ENCODE results near the gene TTC24. TPM values are rescaled to one million over a fixed set of nuclear protein-coding genes. Genes with fewer than 3 reads are reported as not detected.
A peak's percentile ranks its signal among the peaks of the same experiment; 100 is the strongest.
"Not testable (repeated sequence)": the region's sequence is repeated elsewhere in the genome, so short reads cannot be mapped to it uniquely, and the experiment has no call there.

Gene TTC24
- polyA plus RNA-seq, 1 donor from 2014 or later, result not detected

DNA sequence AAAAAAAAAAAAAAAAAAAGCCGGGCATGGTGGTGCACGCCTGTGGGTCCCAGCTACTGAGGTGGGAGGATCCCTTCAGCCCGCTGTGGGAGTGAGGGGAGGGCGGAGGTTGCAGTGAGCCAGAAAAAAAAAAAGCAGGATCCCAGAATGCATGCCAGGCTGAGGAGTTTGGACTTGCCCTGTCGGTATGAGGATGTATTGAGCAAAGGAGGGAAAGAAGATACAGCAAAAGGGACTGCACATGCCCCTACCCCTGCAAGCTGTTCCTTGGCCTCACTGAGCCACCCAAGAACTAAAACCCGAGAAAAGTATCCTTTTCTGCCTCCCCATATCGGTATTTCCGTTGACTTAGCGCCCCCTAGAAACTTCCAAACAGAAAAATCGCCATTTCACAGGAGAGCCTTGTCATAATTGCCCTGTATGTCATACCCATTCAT is 23.1 kb downstream of the TTC24 start:
- H3K4me3 ChIP-seq (ENCODE audit: low read length), result no peak overlapping the region
- H3K9me2 ChIP-seq (ENCODE audit: insufficient read depth, low read length), result no peaks in the 10 kb centered on the region
- no peaks in the 10 kb centered on the region for H3K79me2 ChIP-seq (replicated peaks; ENCODE audit: insufficient read depth, low read length)
- TF ChIP-seq, protein P1, sequence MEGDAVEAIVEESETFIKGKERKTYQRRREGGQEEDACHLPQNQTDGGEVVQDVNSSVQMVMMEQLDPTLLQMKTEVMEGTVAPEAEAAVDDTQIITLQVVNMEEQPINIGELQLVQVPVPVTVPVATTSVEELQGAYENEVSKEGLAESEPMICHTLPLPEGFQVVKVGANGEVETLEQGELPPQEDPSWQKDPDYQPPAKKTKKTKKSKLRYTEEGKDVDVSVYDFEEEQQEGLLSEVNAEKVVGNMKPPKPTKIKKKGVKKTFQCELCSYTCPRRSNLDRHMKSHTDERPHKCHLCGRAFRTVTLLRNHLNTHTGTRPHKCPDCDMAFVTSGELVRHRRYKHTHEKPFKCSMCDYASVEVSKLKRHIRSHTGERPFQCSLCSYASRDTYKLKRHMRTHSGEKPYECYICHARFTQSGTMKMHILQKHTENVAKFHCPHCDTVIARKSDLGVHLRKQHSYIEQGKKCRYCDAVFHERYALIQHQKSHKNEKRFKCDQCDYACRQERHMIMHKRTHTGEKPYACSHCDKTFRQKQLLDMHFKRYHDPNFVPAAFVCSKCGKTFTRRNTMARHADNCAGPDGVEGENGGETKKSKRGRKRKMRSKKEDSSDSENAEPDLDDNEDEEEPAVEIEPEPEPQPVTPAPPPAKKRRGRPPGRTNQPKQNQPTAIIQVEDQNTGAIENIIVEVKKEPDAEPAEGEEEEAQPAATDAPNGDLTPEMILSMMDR (IDR thresholded peaks at IDR 0.05; ENCODE audit: poor library complexity, severe bottlenecking), result peak; percentile 37
- TF ChIP-seq MXI1 (conservative IDR thresholded peaks at IDR 0.05; ENCODE audit: poor library complexity, severe bottlenecking), result no peak
- H2AFZ ChIP-seq (ENCODE audit: low read depth, low read length), result no peak overlapping the region
- H3K4me2 ChIP-seq (ENCODE audit: low read length), result no peak overlapping the region
- H3K9me3 ChIP-seq (ENCODE audit: low read length), result no peaks in the 10 kb centered on the region
- no peak overlapping the region for H3K9ac ChIP-seq (ENCODE audit: low read length)
- H4K20me1 ChIP-seq (ENCODE audit: insufficient read depth), result no peaks in the 10 kb centered on the region
- H3K27me3 ChIP-seq (ENCODE audit: insufficient read depth, low read depth, low read length), result no peaks in the 10 kb centered on the region
- H3K27ac ChIP-seq (ENCODE audit: low read length), result no peak overlapping the region
- H3K36me3 ChIP-seq (ENCODE audit: insufficient read depth, low read length), result no peaks in the 10 kb centered on the region
- H3F3A ChIP-seq (ENCODE audit: insufficient read depth, low read length, poor library complexity, severe bottlenecking), result no peaks in the 10 kb centered on the region

DNA sequence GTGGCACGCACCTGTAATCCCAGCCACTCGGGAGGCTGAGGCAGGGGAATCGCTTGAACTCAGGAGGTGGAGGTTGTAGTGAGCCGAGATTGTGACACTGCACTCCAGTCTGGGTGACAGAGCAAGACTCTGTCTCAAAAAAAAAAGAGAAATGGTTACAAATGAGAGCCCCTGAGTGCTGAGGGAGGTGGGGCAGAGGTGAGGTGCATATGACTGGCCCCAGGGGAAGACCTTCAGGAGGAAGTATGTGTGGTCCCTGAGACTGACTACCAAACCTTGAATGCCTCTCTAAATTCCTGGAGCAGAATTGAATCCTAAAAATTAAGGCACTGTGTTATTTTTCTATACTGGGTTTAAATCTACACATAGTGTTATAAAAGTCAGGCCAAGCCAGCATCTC is 27.8 kb downstream of the TTC24 start:
- H3K27me3 ChIP-seq (ENCODE audit: insufficient read depth, low read depth, low read length); H3K79me2 ChIP-seq (replicated peaks; ENCODE audit: insufficient read depth, low read length); H3K4me2 ChIP-seq (ENCODE audit: low read length); H3K9me2 ChIP-seq (ENCODE audit: insufficient read depth, low read length); H3K9ac ChIP-seq (ENCODE audit: low read length); H2AFZ ChIP-seq (ENCODE audit: low read depth, low read length); H3F3A ChIP-seq (ENCODE audit: insufficient read depth, low read length, poor library complexity, severe bottlenecking); H3K27ac ChIP-seq (ENCODE audit: low read length); H3K4me3 ChIP-seq (ENCODE audit: low read length); H3K9me3 ChIP-seq (ENCODE audit: low read length); H3K36me3 ChIP-seq (ENCODE audit: insufficient read depth, low read length); H4K20me1 ChIP-seq (ENCODE audit: insufficient read depth): not testable (repeated sequence)

DNA sequence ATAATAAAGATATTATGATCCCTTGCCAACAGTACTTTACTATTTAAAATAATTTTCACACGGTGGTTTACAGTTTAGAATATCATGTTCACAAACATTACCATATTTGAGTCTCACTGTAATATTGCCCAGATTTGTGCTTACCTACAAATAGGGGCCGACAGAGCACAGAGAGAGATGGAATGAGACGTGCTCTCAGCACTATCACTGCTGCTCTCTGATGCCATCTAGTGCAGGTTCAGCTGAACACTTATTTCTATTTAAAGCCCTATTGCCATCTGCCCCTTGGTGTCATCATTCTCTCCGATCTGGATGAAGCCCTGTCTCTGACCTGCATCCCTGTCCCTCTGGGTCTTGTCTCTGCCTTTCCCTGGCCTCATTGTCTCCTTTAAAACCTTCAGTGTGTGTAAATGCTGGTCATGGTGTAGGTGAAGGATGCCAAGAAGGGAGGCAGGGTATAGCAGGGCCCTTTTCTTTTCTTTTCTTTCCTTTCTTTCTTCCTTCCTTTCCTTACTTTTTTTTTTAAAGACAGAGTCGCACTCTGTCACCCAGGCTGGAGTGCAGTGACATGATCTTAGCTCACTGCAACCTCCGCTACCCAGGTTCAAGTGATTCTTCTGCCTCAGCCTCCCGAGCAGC is 28.6 kb downstream of the TTC24 start:
- Histone ChIP-seq H3K9ac (ENCODE audit: low read length) (no peak overlapping the region), H3K4me2 (ENCODE audit: low read length) (no peak overlapping the region)

More for the DNA sequence above, 28.6 kb downstream of the TTC24 start:
- Histone ChIP-seq H3K36me3 (ENCODE audit: insufficient read depth, low read length) (no peaks in the 10 kb centered on the region), H4K20me1 (ENCODE audit: insufficient read depth) (no peaks in the 10 kb centered on the region), H3K79me2 (replicated peaks; ENCODE audit: insufficient read depth, low read length) (no peaks in the 10 kb centered on the region), H3F3A (ENCODE audit: insufficient read depth, low read length, poor library complexity, severe bottlenecking) (no peaks in the 10 kb centered on the region), H3K9me3 (ENCODE audit: low read length) (no peaks in the 10 kb centered on the region), H3K27ac (ENCODE audit: low read length) (no peak overlapping the region), H3K27me3 (ENCODE audit: insufficient read depth, low read depth, low read length) (no peaks in the 10 kb centered on the region), H3K9me2 (ENCODE audit: insufficient read depth, low read length) (no peaks in the 10 kb centered on the region), H3K4me3 (ENCODE audit: low read length) (no peak overlapping the region), H2AFZ (ENCODE audit: low read depth, low read length) (no peak overlapping the region)
- TF ChIP-seq EZH2 (IDR thresholded peaks at IDR 0.05; ENCODE audit: borderline replicate concordance, insufficient read depth, low read length, poor library complexity, severe bottlenecking) (no peak), SMC3 (conservative IDR thresholded peaks at IDR 0.05; ENCODE audit: poor library complexity) (peak; percentile 93), POLR2AphosphoS5 (IDR thresholded peaks at IDR 0.05) (no peak), RAD21 (conservative IDR thresholded peaks at IDR 0.05) (peak; percentile 87), MXI1 (conservative IDR thresholded peaks at IDR 0.05; ENCODE audit: poor library complexity, severe bottlenecking) (peak; percentile 43)
- TF ChIP-seq, protein P1 (IDR thresholded peaks at IDR 0.05; ENCODE audit: poor library complexity, severe bottlenecking), result peak; percentile 95

Measured in neural cell (in vitro differentiated cells).